Activated naive CD8-positive, alpha-beta T cell treated with anti-CD3 and anti-CD28 coated beads for 36 hours (primary cell): ENCODE data around the gene PCLAF. TPM values are rescaled to one million over a fixed set of nuclear protein-coding genes. Genes with fewer than 3 reads are reported as not detected.
"Not testable (repeated sequence)": the region's sequence is repeated elsewhere in the genome, so short reads cannot be mapped to it uniquely, and the experiment has no call there.

Source experiments
- DNase-seq: peaks from one replicate; pipeline ENCODE4 v3.0.0; 2021
- H3K27ac Mint-ChIP-seq: one replicate; pipeline ENCODE4 v1.8.0; 2022; ENCODE audit warnings: mild to moderate bottlenecking, moderate library complexity, mixed read lengths
- H3K27me3 Mint-ChIP-seq: one replicate; pipeline ENCODE4 v1.8.0; 2022; ENCODE audit warnings: mild to moderate bottlenecking, mixed read lengths
- H3K36me3 Mint-ChIP-seq: one replicate; pipeline ENCODE4 v1.8.0; 2021; ENCODE audit warnings: mild to moderate bottlenecking, mixed read lengths
- H3K4me1 Mint-ChIP-seq: one replicate; pipeline ENCODE4 v1.8.0; 2021; ENCODE audit warnings: mixed read lengths
- H3K4me3 Mint-ChIP-seq: one replicate; pipeline ENCODE4 v1.8.0; 2022; ENCODE audit warnings: mild to moderate bottlenecking, moderate library complexity, mixed read lengths
- H3K9me3 Mint-ChIP-seq: one replicate; pipeline ENCODE4 v1.8.0; 2022; ENCODE audit warnings: mixed read lengths
- total RNA-seq, 2 experiments: library from RNA; stranded (reverse); gene quantifications; one replicate each; pipeline ENCODE4 v1.2.3, GENCODE V29; 2021

The PCLAF gene
- 100 to 1,000 TPM; 126 to 134 TPM for total RNA-seq

DNA sequence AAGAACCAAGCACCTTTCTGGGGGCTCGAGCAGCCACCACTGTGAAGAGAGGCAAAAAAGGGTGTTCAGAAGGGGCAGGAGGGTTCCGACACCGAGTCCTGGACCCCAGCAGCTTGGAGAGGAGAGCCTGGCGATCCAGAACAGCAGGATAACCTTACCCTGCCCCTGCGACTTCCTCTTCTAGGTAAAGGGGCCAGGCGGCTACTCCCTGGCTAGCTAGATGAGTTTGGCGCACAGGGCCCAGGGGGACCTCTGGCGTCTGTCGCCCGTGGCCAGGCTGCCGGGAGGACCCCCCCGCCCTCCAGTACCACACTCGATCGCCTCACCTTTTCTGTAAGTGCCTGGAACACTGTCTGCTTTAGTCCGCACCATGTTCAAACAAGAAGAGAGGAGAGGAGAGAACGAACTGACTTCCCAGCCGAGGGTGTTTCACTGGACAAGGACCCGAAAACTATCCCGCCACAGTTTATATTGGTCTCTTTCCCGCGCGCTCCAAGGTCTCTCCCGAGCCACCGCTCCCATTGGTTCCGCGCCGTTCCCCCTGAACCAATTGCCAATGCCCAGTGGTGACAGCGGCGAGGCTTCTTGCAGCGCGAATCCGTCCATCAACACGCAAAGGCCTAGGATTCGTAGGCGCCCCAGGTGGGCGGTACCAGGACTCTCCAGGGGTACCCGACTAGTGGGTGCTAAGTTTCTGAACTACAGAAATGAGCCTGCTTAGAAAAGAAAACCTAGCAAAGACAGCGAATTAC, at the start of gene PCLAF:
Gene PCLAF, minus strand, starts transcription at position 442 of the 752 bp plus-strand sequence. Its CDS starts 70 bp downstream, at position 372.
- Mint-ChIP-seq H3K4me3 (peak within 1 kb of the TSS; percentile 88), H3K36me3 (peaks cover 26% of the 10 kb centered on the region), H3K27ac (peak within 1 kb of the TSS; percentile 88), H3K27me3 (no peaks in the 10 kb centered on the region), H3K4me1 (peaks cover 16% of the 10 kb centered on the region), H3K9me3 (no peaks in the 10 kb centered on the region)
- peak; percentile 96 for DNase-seq

- H3K4me1 Mint-ChIP-seq = peaks cover 39% of the 10 kb centered on the region
- H3K36me3 Mint-ChIP-seq = peaks cover 16% of the 10 kb centered on the region
- H3K27me3 Mint-ChIP-seq = no peaks in the 10 kb centered on the region
- peak; percentile 11 for DNase-seq
- peak overlapping the region; percentile 45 for H3K4me3 Mint-ChIP-seq
- H3K9me3 Mint-ChIP-seq = no peaks in the 10 kb centered on the region
- H3K27ac Mint-ChIP-seq = peak overlapping the region; percentile 92
These were observed 48.9 kb upstream of the PCLAF start for GRCh38 chr15:64430000-64430735.

- Mint-ChIP-seq H3K27ac (peak overlapping the region; percentile 92), H3K4me3 (peak overlapping the region; percentile 45), H3K9me3 (no peaks in the 10 kb centered on the region), H3K36me3 (peaks cover 15% of the 10 kb centered on the region), H3K4me1 (peaks cover 39% of the 10 kb centered on the region), H3K27me3 (no peaks in the 10 kb centered on the region)
- DNase-seq = no peak
These were observed 48.2 kb upstream of the PCLAF start for GRCh38 chr15:64429448-64429847.

DNA sequence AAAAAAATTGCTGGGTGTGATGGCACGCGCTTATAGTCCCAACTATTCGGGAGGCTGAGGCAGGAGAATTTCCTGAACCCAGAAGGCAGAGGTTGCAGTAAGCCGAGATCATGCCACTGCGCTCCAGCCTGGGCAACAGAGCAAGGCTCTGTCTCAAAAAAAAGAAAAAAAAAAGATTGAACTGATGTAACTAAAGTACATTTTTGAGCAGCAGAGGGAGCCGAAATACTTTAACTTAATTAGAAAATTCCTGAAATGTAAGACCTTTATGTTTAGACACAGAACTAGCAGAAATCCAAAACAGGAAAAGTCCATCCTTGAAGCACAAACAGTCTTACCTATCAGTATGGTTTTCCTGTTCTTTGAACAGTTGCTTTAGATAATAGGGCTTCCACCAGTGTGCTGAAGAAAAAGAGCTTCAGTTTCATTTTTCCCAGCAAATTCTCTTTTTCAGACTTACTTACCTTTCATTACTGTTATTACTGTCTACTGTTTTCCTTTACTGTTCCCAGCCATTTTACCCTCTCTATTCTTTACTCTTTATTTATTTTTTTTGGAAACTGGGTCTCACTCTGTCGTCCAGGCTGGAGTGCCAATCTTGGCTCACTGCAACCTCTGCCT, 45.7 kb upstream of the PCLAF start:
- Mint-ChIP-seq H3K27ac (peak overlapping the region; percentile 69), H3K9me3 (no peaks in the 10 kb centered on the region), H3K4me3 (no peak overlapping the region), H3K4me1 (peaks cover 39% of the 10 kb centered on the region), H3K27me3 (no peaks in the 10 kb centered on the region), H3K36me3 (peaks cover 11% of the 10 kb centered on the region)
- DNase-seq = no peak

- Mint-ChIP-seq H3K27me3 (no peaks in the 10 kb centered on the region), H3K9me3 (no peaks in the 10 kb centered on the region), H3K4me1 (peaks cover 30% of the 10 kb centered on the region), H3K36me3 (peaks cover 8% of the 10 kb centered on the region), H3K4me3 (no peak overlapping the region), H3K27ac (no peak overlapping the region)
- DNase-seq = no peak
These were observed 44.0 kb upstream of the PCLAF start for GRCh38 chr15:64425221-64425620.

GRCh38 chr15:64423970-64424369, 42.7 kb upstream of the PCLAF start:
- Mint-ChIP-seq H3K4me1 (peaks cover 20% of the 10 kb centered on the region), H3K36me3 (peaks cover 8% of the 10 kb centered on the region), H3K27ac (peak overlapping the region; percentile 0), H3K4me3 (no peak overlapping the region), H3K27me3 (no peaks in the 10 kb centered on the region), H3K9me3 (no peaks in the 10 kb centered on the region)
- DNase-seq = no peak

DNA sequence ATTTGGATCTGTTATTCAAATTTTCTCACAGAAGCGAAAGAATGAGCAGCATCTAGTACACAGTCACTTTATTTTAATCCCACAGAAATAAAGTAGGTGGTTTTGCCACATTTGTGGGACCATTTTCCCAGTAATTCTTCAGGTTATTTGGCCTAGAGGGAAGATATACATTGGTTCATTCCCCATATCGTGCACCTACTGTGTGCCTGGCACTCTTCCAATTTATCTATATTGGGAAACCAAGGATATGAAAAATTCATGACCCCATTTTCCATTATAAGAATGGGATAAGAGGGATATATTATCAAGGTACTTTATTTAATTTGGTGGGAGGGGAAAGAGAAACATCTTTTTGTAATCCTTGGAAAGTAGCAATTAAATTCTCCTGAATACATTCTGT, 41.5 kb upstream of the PCLAF start:
- no peaks in the 10 kb centered on the region for H3K9me3 Mint-ChIP-seq
- peaks cover 12% of the 10 kb centered on the region for H3K4me1 Mint-ChIP-seq
- no peak overlapping the region for H3K4me3 Mint-ChIP-seq
- no peak for DNase-seq
- H3K27ac Mint-ChIP-seq = no peak overlapping the region
- no peaks in the 10 kb centered on the region for H3K27me3 Mint-ChIP-seq
- peaks cover 4% of the 10 kb centered on the region for H3K36me3 Mint-ChIP-seq

DNA sequence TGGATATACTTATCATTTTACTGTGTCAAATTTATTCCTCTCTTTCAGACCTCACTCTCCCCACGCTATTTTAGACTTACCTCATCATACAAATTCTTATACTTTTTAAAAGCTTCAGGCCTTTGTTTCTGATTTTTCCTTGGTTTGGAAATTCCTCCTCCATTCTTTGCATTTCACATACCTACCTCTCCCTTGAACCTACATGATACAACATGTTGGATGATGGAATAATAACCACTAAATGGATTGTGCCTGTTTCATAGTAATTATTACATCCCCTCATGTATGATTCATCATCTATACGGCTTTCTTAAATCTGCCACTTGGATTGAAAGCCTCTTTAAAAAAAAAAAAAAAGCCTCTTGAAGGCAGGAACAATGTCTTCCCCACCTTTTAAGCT, 31.0 kb upstream of the PCLAF start:
- Mint-ChIP-seq H3K9me3 (no peaks in the 10 kb centered on the region), H3K36me3 (peaks cover 23% of the 10 kb centered on the region), H3K27me3 (no peaks in the 10 kb centered on the region), H3K27ac (no peak overlapping the region), H3K4me3 (no peak overlapping the region), H3K4me1 (no peaks in the 10 kb centered on the region)
- no peak for DNase-seq

- DNase-seq = no peak
- Mint-ChIP-seq H3K27ac (no peak overlapping the region), H3K27me3 (no peaks in the 10 kb centered on the region), H3K9me3 (no peaks in the 10 kb centered on the region), H3K36me3 (peaks cover 6% of the 10 kb centered on the region), H3K4me1 (no peaks in the 10 kb centered on the region), H3K4me3 (no peak overlapping the region)
These were observed 19.3 kb upstream of the PCLAF start for GRCh38 chr15:64400583-64400982.

- H3K27ac Mint-ChIP-seq = no peak overlapping the region
- H3K9me3 Mint-ChIP-seq = no peaks in the 10 kb centered on the region
- no peaks in the 10 kb centered on the region for H3K27me3 Mint-ChIP-seq
- no peak for DNase-seq
- peaks cover 4% of the 10 kb centered on the region for H3K4me1 Mint-ChIP-seq
- H3K36me3 Mint-ChIP-seq = peaks cover 10% of the 10 kb centered on the region
- no peak overlapping the region for H3K4me3 Mint-ChIP-seq
These were observed 17.3 kb upstream of the PCLAF start for GRCh38 chr15:64398575-64398974.

GRCh38 chr15:64396789-64397188, 15.5 kb upstream of the PCLAF start:
- Mint-ChIP-seq H3K27ac (no peak overlapping the region), H3K4me1 (peaks cover 4% of the 10 kb centered on the region), H3K9me3 (no peaks in the 10 kb centered on the region), H3K27me3 (no peaks in the 10 kb centered on the region), H3K4me3 (no peak overlapping the region), H3K36me3 (peaks cover 6% of the 10 kb centered on the region)
- DNase-seq = no peak

DNA sequence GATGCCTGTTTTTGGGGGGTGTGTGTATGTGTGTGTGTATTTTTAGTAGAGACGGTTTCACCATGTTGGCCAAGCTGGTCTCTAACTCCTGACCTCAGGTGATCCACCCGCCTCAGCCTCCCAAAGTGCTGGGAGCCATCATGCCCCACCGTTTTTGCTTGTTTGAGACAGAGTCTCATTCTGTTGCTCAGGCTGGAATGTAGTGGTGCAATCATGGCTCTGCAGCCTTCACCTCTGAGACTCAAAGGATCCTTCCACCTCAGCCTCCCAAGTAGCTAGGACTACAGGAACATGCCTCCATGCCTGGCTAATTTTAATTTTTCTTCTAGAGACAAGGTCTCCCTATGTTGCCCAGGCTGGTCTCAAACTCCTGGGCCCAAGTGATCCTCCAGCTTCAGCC, 11.2 kb upstream of the PCLAF start:
- not testable (repeated sequence) for DNase-seq, H3K27me3 Mint-ChIP-seq, H3K9me3 Mint-ChIP-seq, H3K4me3 Mint-ChIP-seq, H3K27ac Mint-ChIP-seq
- H3K4me1 Mint-ChIP-seq = peaks cover 15% of the 10 kb centered on the region
- peaks cover 12% of the 10 kb centered on the region for H3K36me3 Mint-ChIP-seq

- Mint-ChIP-seq H3K9me3 (no peaks in the 10 kb centered on the region), H3K36me3 (peaks cover 8% of the 10 kb centered on the region), H3K4me1 (peaks cover 11% of the 10 kb centered on the region), H3K4me3 (peak overlapping the region; percentile 96), H3K27ac (peak overlapping the region; percentile 20), H3K27me3 (no peaks in the 10 kb centered on the region)
- no peak for DNase-seq
These were observed 7.8 kb upstream of the PCLAF start for GRCh38 chr15:64389036-64389435.

DNA sequence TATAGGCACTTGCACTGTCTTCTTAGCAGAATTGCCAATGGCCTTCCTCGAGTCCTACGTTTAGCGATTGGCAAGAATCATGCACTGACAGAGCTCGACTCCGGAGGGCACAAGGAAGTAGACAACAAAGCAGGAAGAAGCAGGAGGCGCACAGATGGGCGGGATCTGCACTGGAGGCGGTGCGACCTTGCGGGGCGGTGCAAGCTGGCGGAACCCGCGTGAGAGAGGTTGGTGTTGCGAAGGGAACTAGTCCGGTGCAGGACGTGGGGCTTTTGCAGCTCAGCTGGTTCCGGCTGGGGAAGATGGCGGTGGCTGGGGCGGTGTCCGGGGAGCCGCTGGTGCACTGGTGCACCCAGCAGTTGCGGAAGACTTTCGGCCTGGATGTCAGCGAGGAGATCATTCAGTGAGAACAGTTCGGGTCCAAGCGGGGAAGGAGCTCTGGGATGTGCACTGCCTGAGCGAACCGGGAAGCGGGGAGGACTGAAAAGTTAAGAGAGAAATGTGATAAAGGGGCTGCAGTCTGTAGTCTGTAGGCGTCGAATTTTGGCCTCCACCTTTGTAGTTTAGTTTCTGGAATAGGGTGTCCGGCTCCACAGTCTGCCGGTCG, 6.4 kb upstream of the PCLAF start, which contains the start of gene TRIP4:
Gene TRIP4, plus strand, starts transcription at position 275 of the 607 bp plus-strand sequence. Its CDS starts 28 bp downstream, at position 303.
- Mint-ChIP-seq H3K4me1 (peaks cover 11% of the 10 kb centered on the region), H3K27me3 (no peaks in the 10 kb centered on the region), H3K27ac (peak within 1 kb of the TSS; percentile 88), H3K9me3 (no peaks in the 10 kb centered on the region), H3K4me3 (peak within 1 kb of the TSS; percentile 96), H3K36me3 (peaks cover 5% of the 10 kb centered on the region)
- DNase-seq = peak; percentile 96

GRCh38 chr15:64386291-64386690, 5.0 kb upstream of the PCLAF start:
- no peak for DNase-seq
- Mint-ChIP-seq H3K27ac (no peak overlapping the region), H3K36me3 (peaks cover 5% of the 10 kb centered on the region), H3K27me3 (no peaks in the 10 kb centered on the region), H3K4me1 (peaks cover 18% of the 10 kb centered on the region), H3K4me3 (no peak overlapping the region), H3K9me3 (no peaks in the 10 kb centered on the region)
